ENCODE data around the gene KANK2.
"Not testable (repeated sequence)": the region's sequence is repeated elsewhere in the genome, so short reads cannot be mapped to it uniquely, and the experiment has no call there.

Gene KANK2

GRCh38 chr19:11175920-11176319 is 21.4 kb downstream of the KANK2 start:
- in situ Hi-C loops (cut with HindIII; ENCODE audit: low sequenced_read_pairs) = no loop called here

GRCh38 chr19:11174336-11174735 is 23.0 kb downstream of the KANK2 start:
- in situ Hi-C loops (cut with HindIII; ENCODE audit: low sequenced_read_pairs) = no loop called here

- in situ Hi-C loops (cut with HindIII; ENCODE audit: low sequenced_read_pairs) = no loop called here
Measured at GRCh38 chr19:11173516-11174155, 23.7 kb downstream of the KANK2 start.

- in situ Hi-C loops (cut with HindIII; ENCODE audit: low sequenced_read_pairs) = no loop called here
Measured at GRCh38 chr19:11172576-11172975, 24.8 kb downstream of the KANK2 start.

- in situ Hi-C loops (cut with HindIII; ENCODE audit: low sequenced_read_pairs) = no loop called here
Measured at GRCh38 chr19:11171144-11171543, 26.2 kb downstream of the KANK2 start.

GRCh38 chr19:11169896-11170678 is 27.3 kb downstream of the KANK2 start:
- in situ Hi-C loops (cut with HindIII; ENCODE audit: low sequenced_read_pairs) = no loop called here

GRCh38 chr19:11168568-11168967 is 28.8 kb downstream of the KANK2 start:
- in situ Hi-C loops (cut with HindIII; ENCODE audit: low sequenced_read_pairs) = no loop called here

- in situ Hi-C loops (cut with HindIII; ENCODE audit: low sequenced_read_pairs) = no loop called here
Measured at GRCh38 chr19:11166281-11167142, 30.8 kb downstream of the KANK2 start.

- in situ Hi-C loops (cut with HindIII; ENCODE audit: low sequenced_read_pairs) = no loop called here
Measured at GRCh38 chr19:11165486-11166030, 31.8 kb downstream of the KANK2 start.

GRCh38 chr19:11164879-11165406 is 32.4 kb downstream of the KANK2 start:
- in situ Hi-C loops (cut with HindIII; ENCODE audit: low sequenced_read_pairs) = no loop called here

- in situ Hi-C loops (cut with HindIII; ENCODE audit: low sequenced_read_pairs) = no loop called here
Measured at GRCh38 chr19:11164296-11164695, 33.0 kb downstream of the KANK2 start.

- in situ Hi-C loops (cut with HindIII; ENCODE audit: low sequenced_read_pairs) = not testable (repeated sequence)
Measured at GRCh38 chr19:11160440-11160768, 36.9 kb downstream of the KANK2 start.

- in situ Hi-C loops (cut with HindIII; ENCODE audit: low sequenced_read_pairs) = no loop called here
Measured at GRCh38 chr19:11159598-11160439, 37.5 kb downstream of the KANK2 start.

GRCh38 chr19:11155373-11156120 is 41.8 kb downstream of the KANK2 start, which contains the start of gene SPC24:
Gene SPC24, minus strand, starts transcription at chr19:11155782. Its CDS starts 6 bp downstream, at chr19:11155776.
- in situ Hi-C loops (cut with HindIII; ENCODE audit: low sequenced_read_pairs) = no loop called here

- in situ Hi-C loops (cut with HindIII; ENCODE audit: low sequenced_read_pairs) = no loop called here
Measured at GRCh38 chr19:11154683-11155047, 42.7 kb downstream of the KANK2 start.

- in situ Hi-C loops (cut with HindIII; ENCODE audit: low sequenced_read_pairs) = no loop called here
Measured at GRCh38 chr19:11152318-11153062, 44.9 kb downstream of the KANK2 start.

- in situ Hi-C loops (cut with HindIII; ENCODE audit: low sequenced_read_pairs) = no loop called here
Measured at GRCh38 chr19:11151181-11151580, 46.2 kb downstream of the KANK2 start.

- in situ Hi-C loops (cut with HindIII; ENCODE audit: low sequenced_read_pairs) = no loop called here
Measured at GRCh38 chr19:11148001-11148400, 49.3 kb downstream of the KANK2 start.

GRCh38 chr19:11145536-11145924 is 51.8 kb downstream of the KANK2 start:
- in situ Hi-C loops (cut with HindIII; ENCODE audit: low sequenced_read_pairs) = no loop called here

Measured in DLD1 (cell line).